Hematopoietic multipotent progenitor cell treated with erythropoietin and hydrocortisone succinate and interleukin-3 and kit ligand, for 8 days (in vitro differentiated cells): Measurements from ENCODE around the gene SMYD4.

Experiments used
- DNase-seq: peaks from one replicate; pipeline ENCODE4 v3.0.0-alpha.2; 2015

SMYD4 gene

DNA sequence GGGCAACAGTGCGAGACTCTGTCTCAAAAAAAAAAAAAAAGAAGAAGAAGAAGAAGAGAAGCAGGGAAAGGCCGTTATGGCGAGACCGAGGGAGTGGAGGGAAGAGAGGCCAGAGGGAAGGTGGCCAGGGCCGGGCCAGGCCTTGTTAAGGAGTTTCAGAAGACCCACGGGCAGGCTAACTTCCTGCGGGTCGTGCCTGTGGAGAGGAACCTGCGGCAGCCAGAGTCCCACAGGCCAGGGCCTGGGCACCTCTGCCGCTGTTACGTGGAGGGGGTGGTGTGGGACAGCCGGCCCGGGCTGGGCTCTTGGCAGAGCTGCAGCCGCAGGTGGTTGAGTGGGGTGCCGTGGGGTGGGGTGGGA, 99.8 kb downstream of the SMYD4 start:
- no peak for DNase-seq
